ENCODE results near the gene RIPOR2.

The RIPOR2 gene

DNA sequence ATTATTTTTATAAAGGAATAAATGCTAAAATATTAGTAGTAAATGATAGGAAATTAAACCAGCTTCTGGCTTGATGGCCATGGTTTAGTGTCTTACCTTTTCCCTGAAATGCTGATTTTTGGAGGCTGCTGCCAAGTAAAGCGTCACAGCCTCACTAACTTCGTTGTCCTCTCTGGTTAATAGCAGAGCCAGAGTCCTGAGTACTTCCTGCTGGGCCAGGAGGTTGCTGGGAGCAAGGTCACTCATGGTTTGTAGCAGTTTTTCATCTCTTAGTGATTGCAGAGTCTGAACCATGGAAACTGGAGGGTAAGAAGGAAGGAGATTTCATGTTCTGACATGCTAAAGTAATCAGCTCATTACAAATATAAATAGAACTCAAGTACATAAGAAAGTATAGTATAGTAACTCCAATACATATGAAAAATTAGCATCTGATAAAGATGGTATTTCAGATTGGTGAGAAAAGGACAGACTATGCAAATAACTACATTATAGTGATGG is 110.6 kb downstream of the RIPOR2 start:
- TF ChIP-seq GATA2 (IDR thresholded peaks at IDR 0.05; ENCODE audit: low read depth, low read length) (no peak), GATA3 (IDR thresholded peaks at IDR 0.05; ENCODE audit: low read depth, low read length) (no peak)

DNA sequence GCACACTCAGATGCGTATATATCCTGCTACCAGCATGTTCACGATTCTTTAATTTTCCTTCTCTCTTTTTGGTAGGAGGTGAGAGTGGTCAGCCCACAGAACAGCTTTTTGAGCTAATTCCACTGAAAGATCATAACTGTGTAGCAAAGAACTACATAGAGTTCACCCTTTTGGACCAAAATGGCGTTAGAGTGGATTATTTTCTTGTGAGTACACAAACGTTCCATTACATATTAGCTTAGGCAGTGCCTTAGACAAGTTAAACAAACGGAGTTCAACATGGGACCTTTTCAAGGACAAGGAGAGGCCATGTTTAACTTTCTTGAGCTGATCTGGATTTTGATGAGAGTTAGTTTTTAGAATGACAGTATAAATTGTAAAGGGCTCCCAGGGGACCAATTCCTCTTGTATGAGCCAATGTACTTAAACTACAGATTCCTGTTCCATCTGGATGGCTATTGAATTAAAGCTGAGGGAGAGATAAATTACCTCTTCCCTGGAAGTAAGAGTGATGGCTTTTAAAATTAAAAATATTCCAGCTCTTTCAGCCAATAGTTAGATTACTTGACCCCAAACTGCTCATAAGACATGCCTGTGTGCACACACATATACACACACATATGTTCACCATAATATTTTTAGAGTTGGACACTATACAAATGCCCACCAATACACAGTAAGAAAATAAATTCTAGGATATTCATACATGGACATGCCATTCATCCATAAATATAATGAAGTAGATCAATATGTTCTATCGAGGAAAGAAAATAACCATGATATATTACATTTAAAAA is 111.4 kb downstream of the RIPOR2 start:
- no peak for TF ChIP-seq GATA3 (IDR thresholded peaks at IDR 0.05; ENCODE audit: low read depth, low read length)
- TF ChIP-seq GATA2 (IDR thresholded peaks at IDR 0.05; ENCODE audit: low read depth, low read length): no peak

DNA sequence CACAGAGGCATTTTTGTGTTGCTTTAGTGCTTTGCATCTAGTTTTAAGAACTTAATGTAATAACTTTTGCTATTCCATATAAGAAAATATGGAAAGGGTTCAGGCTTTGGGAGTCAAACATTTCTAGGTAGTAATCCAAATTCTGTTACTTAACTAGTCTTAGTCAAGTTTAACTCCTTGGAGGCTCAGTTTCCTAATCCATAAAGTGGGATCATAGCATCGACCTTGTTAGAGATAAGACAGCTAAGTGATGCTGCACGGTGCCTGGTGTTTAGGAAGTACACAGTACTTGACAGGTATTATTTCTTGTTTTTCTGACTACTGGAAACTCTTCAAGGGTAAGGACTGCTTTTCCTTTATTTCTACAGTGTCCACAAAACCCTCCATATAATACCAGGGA is 112.6 kb downstream of the RIPOR2 start:
- TF ChIP-seq GATA2 (IDR thresholded peaks at IDR 0.05; ENCODE audit: low read depth, low read length): no peak

DNA sequence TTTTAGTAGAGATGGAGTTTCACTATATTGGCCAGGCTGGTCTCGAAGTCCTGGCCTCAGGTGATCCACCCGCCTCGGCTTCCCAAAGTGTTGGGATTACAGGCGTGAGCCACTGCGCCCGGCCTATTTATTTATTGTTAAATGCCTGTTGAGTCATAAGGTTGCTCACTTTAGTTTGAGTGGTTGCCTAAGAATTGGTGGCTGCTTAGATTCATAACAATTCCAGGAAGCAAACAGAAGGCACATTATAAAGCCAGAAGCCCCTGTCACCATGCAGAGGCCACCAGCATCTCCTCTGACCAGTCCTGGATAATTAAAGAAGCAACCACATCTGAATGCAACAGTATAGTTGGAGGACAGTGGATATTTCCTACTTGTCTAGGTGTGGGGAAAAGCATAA is 113.1 kb downstream of the RIPOR2 start:
- TF ChIP-seq GATA3 (IDR thresholded peaks at IDR 0.05; ENCODE audit: low read depth, low read length): no peak

DNA sequence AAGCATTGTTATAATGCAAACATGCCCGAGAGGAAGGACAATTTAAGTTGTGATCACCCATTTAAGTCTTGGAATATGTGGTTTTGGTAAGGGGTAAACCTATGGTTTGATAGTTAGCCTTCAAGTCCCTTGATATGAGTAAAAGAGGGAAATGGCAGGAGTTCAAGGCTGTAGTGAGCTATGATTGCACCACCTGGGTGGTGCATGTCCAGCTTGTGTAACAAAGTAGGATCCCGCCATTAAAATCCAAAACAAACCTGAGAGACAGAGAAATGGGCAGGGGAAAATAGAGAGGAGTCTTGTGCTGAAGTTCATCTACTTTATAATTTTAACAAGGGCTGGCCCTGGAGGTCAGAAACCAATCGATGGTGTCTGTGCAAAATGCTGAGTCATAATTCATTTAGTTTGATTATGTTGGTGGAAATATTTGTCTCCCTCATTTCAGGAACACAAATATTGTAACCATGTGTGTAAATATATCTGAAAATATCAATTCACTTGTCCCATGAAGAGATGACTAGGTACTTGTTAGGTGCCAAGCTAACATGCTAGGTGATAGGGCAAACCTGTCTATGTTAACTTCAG is 113.8 kb downstream of the RIPOR2 start:
- no peak for TF ChIP-seq GATA3 (IDR thresholded peaks at IDR 0.05; ENCODE audit: low read depth, low read length)
- no peak for TF ChIP-seq GATA2 (IDR thresholded peaks at IDR 0.05; ENCODE audit: low read depth, low read length)

DNA sequence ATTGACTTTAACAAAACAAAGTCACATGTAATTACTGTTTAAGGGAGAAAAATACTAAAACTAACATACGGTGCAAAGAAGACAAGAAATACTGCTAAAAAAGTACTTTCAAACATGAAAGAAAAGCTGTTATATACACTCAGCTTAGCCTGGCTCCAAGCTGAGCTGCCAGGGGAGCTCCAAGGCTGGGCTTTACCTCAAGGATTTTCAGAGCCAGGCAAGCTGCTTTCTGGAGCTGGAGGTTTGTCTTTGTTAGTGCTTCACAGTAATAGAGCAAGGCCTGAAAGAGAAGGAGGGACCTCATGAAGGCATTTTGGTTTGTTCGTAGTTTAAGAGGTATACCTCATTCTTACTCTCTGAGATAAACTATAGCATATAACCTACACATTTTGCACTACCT is 117.4 kb downstream of the RIPOR2 start:
- TF ChIP-seq GATA2 (IDR thresholded peaks at IDR 0.05; ENCODE audit: low read depth, low read length): no peak
- TF ChIP-seq GATA3 (IDR thresholded peaks at IDR 0.05; ENCODE audit: low read depth, low read length): no peak

DNA sequence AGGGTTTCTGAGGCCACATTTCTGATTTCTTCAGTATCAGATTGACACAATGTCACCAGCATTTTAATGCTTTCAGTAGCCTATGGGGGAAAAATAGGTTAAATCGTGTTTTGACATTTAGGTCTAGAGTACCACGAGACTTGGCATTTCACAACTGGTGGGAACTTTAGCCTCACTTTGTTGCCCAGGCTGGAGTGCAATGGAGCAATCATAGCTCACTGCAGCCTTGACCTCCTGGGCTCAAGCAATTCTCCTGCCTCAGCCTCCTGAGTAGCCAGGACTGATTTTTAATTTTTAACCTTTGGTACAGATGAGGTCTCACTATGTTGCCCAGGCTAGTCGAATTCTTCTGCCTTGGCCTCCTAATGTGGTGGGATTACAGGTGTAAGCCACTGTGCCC is 126.0 kb downstream of the RIPOR2 start:
- TF ChIP-seq GATA3 (IDR thresholded peaks at IDR 0.05; ENCODE audit: low read depth, low read length) (no peak), GATA2 (IDR thresholded peaks at IDR 0.05; ENCODE audit: low read depth, low read length) (no peak)

DNA sequence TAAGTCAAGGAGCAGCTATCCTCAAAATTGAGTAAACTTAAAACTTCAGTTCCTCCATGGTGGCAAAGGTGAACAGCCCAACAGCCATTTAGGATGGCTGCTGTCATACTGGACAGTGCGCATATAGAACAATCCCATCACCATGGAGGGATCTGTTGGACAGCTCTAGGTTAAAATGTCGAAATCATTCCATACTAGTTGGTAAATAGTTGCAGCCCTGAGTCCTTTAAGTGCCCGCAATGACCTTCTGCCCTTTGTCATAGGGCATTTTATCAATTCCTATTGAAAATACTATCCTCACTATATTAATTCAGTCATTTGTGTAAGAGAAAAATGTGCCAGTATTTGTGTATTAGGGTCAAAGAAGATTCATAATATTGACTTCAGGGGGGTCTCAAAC is 128.2 kb downstream of the RIPOR2 start:
- TF ChIP-seq GATA3 (IDR thresholded peaks at IDR 0.05; ENCODE audit: low read depth, low read length) (no peak), GATA2 (IDR thresholded peaks at IDR 0.05; ENCODE audit: low read depth, low read length) (no peak)

DNA sequence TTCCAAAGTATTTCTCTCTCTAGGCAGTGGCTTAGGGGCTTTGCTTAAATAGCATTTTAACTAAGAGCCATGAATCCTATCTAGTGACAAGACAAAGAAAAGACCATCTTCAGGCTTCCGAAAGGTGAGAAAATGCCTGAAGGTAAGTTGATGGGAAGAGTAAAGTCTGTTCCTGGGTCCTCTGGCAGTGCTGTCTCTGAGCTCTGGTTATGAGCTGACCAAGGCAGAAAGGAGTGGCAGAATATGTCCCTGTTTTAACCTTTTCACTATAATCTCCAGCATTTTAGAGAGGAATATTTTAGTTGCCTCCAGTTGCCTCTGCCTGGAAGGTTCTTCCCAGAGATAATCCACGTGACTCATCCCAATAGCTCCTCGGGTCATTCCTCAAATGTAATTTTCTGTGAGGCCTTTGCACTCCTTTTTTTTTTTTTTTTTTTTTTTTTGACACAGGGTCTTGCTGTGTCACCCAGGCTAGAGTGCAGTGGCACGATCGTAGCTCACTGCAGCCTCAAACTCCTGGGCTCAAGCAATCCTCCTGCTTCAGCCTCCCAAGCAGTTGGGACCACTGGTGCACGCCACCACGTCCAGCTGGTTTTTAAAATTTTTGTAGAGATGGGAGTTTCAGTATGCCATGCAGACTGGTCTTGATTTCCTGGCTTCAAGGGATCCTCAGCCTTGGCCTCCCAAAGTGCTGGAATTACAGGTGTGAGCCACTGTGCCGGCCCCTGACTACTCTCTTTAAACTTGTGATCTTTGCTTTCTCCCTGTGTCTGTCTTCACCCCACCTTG is 133.3 kb downstream of the RIPOR2 start:
- TF ChIP-seq GATA2 (IDR thresholded peaks at IDR 0.05; ENCODE audit: low read depth, low read length) (no peak), GATA3 (IDR thresholded peaks at IDR 0.05; ENCODE audit: low read depth, low read length) (no peak)

DNA sequence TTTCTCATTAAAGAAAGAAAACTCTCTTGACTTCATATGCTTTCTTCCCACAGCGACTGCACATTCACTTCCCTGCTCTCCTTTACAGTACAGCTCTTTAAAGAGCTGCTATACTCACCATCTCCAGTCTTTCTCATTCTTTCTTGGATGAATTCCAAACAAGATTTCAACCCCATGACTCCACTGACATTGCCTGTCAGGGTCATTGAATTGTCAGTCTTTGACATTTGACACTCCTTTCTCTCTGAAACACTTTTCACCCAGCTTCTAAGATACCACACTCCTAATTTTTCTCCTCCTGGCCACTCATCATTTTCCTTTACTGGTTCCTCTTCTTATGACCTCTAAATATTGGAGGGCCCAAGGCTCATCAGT is 136.2 kb downstream of the RIPOR2 start:
- TF ChIP-seq GATA3 (IDR thresholded peaks at IDR 0.05; ENCODE audit: low read depth, low read length): no peak
- no peak for TF ChIP-seq GATA2 (IDR thresholded peaks at IDR 0.05; ENCODE audit: low read depth, low read length)

DNA sequence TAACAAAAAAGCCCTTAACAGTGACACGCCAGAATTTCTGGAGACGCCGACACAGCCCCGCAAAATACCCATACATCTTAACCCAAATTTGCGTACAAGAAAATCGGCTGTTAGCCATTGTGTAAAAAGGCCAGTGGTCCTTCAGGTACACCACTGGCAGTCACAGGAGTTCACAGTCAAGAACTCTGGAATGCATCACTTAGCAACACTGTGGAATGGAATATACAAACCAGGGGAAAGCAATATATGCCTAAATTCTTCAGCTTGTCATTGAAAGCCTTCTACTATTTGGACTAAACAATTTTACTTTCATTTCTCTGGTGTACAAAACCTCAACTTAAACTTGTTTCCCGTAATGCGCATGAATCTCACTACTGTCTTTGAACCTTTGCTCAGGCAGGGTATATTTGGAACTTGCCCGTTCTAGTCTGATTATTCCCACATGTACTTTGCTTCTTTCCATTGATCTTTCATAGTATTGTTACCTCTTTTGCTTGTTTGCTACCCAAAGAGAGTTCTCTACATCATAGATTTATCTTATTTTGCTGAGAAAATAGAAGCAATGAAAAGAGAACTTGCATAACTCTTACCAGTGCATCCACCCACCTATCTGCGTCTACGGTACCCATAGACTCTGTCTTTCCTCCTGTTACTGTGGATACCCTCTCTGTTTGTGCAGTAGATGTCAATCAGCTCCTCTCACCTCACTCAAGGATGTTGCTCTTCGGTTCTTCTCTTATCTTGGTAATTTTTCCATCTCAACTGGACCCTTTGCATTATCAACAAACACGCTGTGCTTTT is 136.8 kb downstream of the RIPOR2 start, which contains the start of gene ARMH2:
Gene ARMH2, minus strand, starts transcription at position 178 of the 801 bp plus-strand sequence. Its CDS starts 60 bp downstream, at position 118.
- no peak for TF ChIP-seq GATA2 (IDR thresholded peaks at IDR 0.05; ENCODE audit: low read depth, low read length)
- no peak for TF ChIP-seq GATA3 (IDR thresholded peaks at IDR 0.05; ENCODE audit: low read depth, low read length)

DNA sequence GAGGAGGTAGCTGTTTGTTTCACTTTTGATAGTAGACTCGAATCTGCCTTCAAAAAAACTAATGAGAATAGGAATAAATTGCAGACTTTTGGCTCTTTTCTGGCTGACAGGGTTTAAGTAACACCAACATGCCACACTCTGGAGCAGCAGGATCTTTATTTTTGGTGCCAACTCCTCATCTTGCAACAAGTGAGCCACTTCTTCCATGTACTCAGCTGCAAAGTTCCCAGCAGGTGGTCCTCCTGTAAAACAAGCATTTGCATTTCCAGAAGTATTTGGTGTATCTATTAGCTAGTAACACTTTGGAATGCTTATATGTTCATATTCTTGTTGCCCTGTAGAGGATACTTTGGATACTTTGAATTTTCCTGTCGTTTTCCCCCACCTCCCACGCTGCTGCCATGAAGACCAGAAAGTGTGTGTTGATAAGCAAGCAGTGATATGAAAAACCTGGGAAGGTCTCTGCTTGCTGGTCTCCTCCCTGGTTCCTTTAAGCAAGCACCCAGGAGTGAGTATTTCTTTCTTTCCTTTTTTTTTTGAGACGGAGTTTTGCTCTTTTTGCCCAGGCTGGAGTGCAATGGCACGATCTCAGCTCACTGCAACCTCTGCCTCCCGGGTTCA is 138.1 kb downstream of the RIPOR2 start:
- TF ChIP-seq GATA3 (IDR thresholded peaks at IDR 0.05; ENCODE audit: low read depth, low read length) (no peak), GATA2 (IDR thresholded peaks at IDR 0.05; ENCODE audit: low read depth, low read length) (no peak)

DNA sequence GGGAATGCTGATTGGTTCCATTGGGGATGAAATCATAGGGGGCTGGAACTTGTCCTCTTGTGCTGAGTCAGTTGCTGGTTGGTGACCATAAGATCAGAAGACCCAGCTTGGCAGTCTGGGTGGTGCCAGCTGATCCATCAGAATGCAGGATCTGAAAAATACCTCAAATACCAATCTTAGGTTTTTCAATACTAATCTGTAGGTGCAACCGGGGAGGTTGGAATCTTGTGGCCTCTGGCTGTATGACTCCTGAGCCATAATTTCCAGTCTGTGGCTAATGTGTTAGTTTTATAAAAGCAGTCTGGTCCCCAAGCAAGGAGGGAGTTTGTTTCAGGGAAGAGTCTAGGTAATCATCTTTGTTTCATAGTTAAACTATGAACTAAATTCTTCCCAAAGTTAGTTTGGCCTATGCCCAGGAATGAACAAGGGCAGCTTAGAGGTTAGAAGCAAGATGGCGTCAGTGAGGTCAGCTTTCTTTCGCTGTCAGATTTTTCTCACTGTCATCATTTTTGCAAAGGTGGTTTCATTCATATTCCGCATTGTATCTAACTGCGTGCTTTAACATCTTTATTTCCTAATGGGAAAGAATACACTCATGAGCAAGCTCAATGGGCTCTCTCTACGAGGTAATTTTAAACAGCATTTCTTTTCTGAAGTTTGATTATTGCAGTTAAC is 139.0 kb downstream of the RIPOR2 start:
- TF ChIP-seq GATA2 (IDR thresholded peaks at IDR 0.05; ENCODE audit: low read depth, low read length): no peak
- TF ChIP-seq GATA3 (IDR thresholded peaks at IDR 0.05; ENCODE audit: low read depth, low read length): no peak

Measured in SH-SY5Y (cell line).